ENCODE measurements around the gene RAB21.
"Not testable (repeated sequence)": the region's sequence is repeated elsewhere in the genome, so short reads cannot be mapped to it uniquely, and the experiment has no call there.

GRCh38 chr12:71761354-71761753 is 6.7 kb downstream of the RAB21 start:
- TF ChIP-seq CTCF (IDR thresholded peaks at IDR 0.05; ENCODE audit: insufficient read depth, low read length, poor library complexity, severe bottlenecking); EZH2phosphoT487 (conservative IDR thresholded peaks at IDR 0.05; ENCODE audit: low read length): not testable (repeated sequence)
